EL (cell line): ENCODE results near the gene ADAMTSL5.

Experiments
- DNase-seq: peaks from one replicate; pipeline ENCODE4 v3.0.0-alpha.2; 2016

Gene ADAMTSL5

GRCh38 chr19:1461862-1462261 is 51.0 kb downstream of the ADAMTSL5 start:
- DNase-seq: no peak

DNA sequence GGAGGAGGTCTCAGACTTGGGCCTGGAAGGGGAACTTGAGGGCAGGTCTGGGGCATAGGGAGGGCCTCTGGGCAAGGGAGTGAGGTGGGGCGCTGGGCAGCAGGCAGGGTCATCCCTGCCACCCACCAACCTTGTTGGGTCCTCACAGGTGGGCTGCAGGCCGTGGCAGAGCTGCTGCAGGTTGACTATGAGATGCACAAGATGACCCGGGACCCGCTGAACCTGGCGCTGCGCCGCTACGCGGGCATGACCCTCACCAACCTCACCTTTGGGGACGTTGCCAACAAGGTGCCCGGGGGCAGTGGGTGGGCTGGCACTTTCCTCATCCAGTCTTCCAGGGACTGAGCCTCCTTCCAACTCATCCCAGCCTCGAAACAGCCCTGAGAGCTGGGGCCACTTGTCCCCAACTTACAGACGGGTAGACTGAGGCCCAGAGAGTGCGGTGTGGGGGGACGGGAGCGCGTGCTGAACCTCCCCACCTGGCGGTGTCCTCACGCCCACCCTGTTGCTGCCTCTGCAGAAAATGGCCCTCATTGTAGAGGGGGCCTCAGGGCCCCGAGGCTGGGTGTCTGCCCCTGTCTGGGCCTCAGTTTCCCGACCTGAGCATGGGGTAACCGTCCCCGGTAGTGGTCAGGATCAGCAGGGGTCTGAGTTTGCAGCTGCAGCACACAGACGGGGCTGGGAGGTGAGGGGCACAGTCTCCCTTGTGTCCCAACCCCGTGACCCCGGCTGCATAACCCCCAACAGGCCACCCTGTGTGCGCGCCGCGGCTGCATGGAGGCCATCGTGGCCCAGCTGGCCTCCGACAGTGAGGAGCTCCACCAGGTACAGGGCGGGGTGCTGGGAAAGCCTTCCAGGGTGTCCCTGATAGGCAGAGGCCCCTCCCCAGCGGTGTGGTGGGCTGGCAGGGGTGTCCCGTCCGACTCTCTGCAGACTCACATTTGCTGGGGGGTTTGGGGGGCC is 52.5 kb downstream of the ADAMTSL5 start:
- DNase-seq: no peak

DNA sequence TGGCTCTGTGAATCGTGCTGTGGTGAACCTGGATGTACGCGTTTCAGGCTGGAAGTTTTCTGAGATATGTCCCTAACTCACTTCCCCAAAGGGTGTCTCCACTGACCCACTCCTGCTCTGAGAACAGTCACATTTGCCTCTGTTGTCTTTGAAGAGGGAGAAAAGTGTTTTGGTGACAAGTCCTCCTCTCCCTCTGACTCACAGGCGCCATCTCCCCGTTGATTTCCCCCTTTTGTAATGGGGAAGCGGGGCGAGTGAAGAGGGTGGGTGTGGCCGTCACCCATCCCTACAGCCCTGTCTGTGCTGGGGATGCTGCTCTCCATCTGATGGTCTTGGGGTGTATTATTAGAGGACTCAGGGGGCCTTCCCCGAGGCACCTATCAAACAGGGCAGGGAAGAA is 53.3 kb downstream of the ADAMTSL5 start:
- no peak for DNase-seq

GRCh38 chr19:1457892-1458291 is 54.9 kb downstream of the ADAMTSL5 start:
- DNase-seq: no peak

- DNase-seq: no peak
Observed at GRCh38 chr19:1457031-1457739, 55.6 kb downstream of the ADAMTSL5 start.

DNA sequence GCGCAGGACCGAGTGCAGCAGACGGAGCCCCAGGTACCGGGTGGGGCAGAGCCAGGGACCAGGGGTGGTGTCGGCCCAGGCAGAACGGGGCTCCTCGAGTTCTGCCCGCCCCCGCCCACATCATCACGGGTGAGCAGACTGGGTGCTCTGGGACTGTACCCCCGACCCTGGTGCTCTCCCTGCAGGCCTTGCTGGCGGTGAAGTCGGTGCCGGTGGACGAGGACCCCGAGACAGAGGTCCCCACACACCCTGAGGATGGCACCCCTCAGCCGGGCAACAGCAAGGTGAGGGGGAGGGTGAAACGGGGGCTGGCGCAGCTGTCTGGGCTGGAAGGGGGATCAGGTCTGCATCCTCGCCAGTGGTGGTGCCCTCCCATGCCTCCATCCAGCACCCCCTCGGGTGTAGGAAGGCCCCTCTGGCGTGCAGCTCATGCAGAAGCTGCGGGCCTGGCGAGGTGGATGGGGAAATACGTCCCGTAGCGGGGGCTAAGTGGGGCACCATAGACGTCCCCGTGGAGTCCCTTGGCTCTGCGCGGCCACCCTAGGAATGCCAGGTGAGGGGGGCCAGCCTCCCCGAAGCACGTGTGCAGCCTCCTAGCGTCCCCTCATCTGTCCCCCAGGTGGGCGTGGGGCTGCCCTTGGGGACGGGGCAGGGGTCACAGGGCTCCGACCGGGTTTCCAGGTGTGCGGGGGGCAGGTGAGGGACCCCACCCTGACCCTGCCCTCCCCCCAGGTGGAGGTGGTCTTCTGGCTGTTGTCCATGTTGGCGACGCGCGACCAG is 56.5 kb downstream of the ADAMTSL5 start:
- no peak for DNase-seq

DNA sequence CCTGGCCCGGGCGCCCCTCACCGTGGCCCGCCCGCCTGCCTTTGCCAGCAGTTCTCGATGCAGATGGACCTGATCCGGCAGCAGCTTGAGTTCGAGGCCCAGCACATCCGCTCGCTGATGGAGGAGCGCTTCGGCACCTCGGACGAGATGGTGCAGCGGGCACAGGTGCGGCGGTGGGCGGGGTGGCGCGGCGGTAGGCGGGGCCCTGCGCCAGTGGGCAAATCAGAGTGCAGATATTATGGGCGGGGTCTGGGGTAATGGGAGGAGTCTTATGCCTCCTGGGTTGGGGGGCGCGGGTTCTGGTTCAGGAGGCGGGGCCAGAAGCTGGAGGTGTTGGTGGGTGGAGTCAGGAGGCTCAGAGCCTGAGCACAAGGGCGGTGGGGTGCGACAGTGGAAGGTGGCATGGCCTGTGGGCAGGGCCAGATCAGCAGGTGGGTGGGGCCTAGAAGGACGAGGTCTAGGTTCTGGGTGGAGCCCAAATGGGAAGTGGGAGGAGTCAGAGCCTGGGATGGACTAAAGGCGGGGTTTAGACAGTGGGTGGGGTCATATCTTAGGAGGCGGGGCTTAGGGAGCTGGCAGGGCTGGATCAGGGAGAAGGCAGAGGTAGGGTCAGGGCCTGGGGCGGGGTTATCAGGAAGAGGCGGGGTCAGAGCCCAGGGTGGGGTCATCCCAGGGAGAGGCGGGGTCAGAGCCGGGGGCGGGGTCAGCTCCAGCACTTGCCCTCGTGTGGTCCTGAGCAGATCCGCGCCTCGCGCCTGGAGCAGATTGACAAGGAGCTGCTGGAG is 57.3 kb downstream of the ADAMTSL5 start:
- peak; percentile 60 for DNase-seq
